ENCODE data around the gene TATDN3.
A peak's percentile ranks its signal among the peaks of the same experiment; 100 is the strongest.
"Not testable (repeated sequence)": the region's sequence is repeated elsewhere in the genome, so short reads cannot be mapped to it uniquely, and the experiment has no call there.

TATDN3 gene

GRCh38 chr1:212862111-212862690 is 70.5 kb downstream of the TATDN3 start:
- peaks cover 14% of the 10 kb centered on the region for H3K4me1 ChIP-seq (ENCODE audit: control insufficient read depth, insufficient read depth, low read length)
- DNase-seq (ENCODE audit: low read depth) = no peak
- H3K27me3 ChIP-seq (replicated peaks; ENCODE audit: control insufficient read depth, insufficient read depth, low read length) = no peaks in the 10 kb centered on the region
- no peaks in the 10 kb centered on the region for H3K9me3 ChIP-seq (ENCODE audit: control insufficient read depth, low read length)
- H3K4me3 ChIP-seq (ENCODE audit: low read length) = peak overlapping the region; percentile 50
- H3K36me3 ChIP-seq (ENCODE audit: control insufficient read depth, insufficient read depth, low read length, severe bottlenecking) = peaks cover 14% of the 10 kb centered on the region
- H3K9ac ChIP-seq (ENCODE audit: low read length) = no peak overlapping the region

- not testable (repeated sequence) for H3K9me3 ChIP-seq (ENCODE audit: control insufficient read depth, low read length); H3K27me3 ChIP-seq (replicated peaks; ENCODE audit: control insufficient read depth, insufficient read depth, low read length); H3K9ac ChIP-seq (ENCODE audit: low read length); DNase-seq (ENCODE audit: low read depth); H3K4me3 ChIP-seq (ENCODE audit: low read length)
- Histone ChIP-seq H3K4me1 (ENCODE audit: control insufficient read depth, insufficient read depth, low read length) (peaks cover 13% of the 10 kb centered on the region), H3K36me3 (ENCODE audit: control insufficient read depth, insufficient read depth, low read length, severe bottlenecking) (peaks cover 18% of the 10 kb centered on the region)
These were observed 71.7 kb downstream of the TATDN3 start for GRCh38 chr1:212863345-212863744.

GRCh38 chr1:212864201-212864600 is 72.5 kb downstream of the TATDN3 start:
- peaks cover 8% of the 10 kb centered on the region for H3K4me1 ChIP-seq (ENCODE audit: control insufficient read depth, insufficient read depth, low read length)
- no peaks in the 10 kb centered on the region for H3K9me3 ChIP-seq (ENCODE audit: control insufficient read depth, low read length)
- H3K4me3 ChIP-seq (ENCODE audit: low read length) = no peak overlapping the region
- no peaks in the 10 kb centered on the region for H3K27me3 ChIP-seq (replicated peaks; ENCODE audit: control insufficient read depth, insufficient read depth, low read length)
- DNase-seq (ENCODE audit: low read depth) = no peak
- H3K9ac ChIP-seq (ENCODE audit: low read length) = no peak overlapping the region
- H3K36me3 ChIP-seq (ENCODE audit: control insufficient read depth, insufficient read depth, low read length, severe bottlenecking) = peaks cover 27% of the 10 kb centered on the region

Data from adipocyte (in vitro differentiated cells).